Neural progenitor cell (in vitro differentiated cells): Measurements from ENCODE around the gene SAMD4A. TPM values are rescaled to one million over a fixed set of nuclear protein-coding genes. Genes with fewer than 3 reads are reported as not detected.

Experiments used
- DNase-seq: peaks from one replicate; pipeline ENCODE4 v3.0.0-alpha.2; 2016; ENCODE audit warnings: low spot score
- H2AFZ ChIP-seq: fragments of 200-600 bp; sonication (generic); replicated peaks from 2 replicates; pipeline ENCODE4 v1.6.1; 2016; ENCODE audit warnings: antibody characterized with exemption
- H3F3A ChIP-seq: fragments of 200-600 bp; sonication (generic); 2 replicates; pipeline ENCODE4 v1.6.1; 2016; ENCODE audit warnings: antibody characterized with exemption, low read depth
- H3K27ac ChIP-seq: fragments of 200-600 bp; sonication (generic); 2 replicates; pipeline ENCODE4 v1.5.1; 2016; ENCODE audit warnings: mild to moderate bottlenecking
- H3K27me3 ChIP-seq: fragments of 200-600 bp; sonication (generic); 2 replicates; pipeline ENCODE4 v1.6.1; 2016; ENCODE audit warnings: mild to moderate bottlenecking, moderate library complexity
- H3K36me3 ChIP-seq: fragments of 200-600 bp; sonication (generic); 2 replicates; pipeline ENCODE4 v1.5.1; 2016
- H3K4me1 ChIP-seq: fragments of 200-600 bp; sonication (generic); 2 replicates; pipeline ENCODE4 v1.6.1; 2016; ENCODE audit warnings: mixed run types
- H3K4me2 ChIP-seq: fragments of 200-600 bp; sonication (generic); 2 replicates; pipeline ENCODE4 v1.6.1; 2016
- H3K4me3 ChIP-seq: fragments of 200-600 bp; sonication (generic); 2 replicates; pipeline ENCODE4 v1.5.1; 2016
- H3K79me2 ChIP-seq: fragments of 200-600 bp; sonication (generic); 2 replicates; pipeline ENCODE4 v1.6.1; 2016; ENCODE audit warnings: low read depth
- H3K9ac ChIP-seq: fragments of 200-600 bp; sonication (generic); 2 replicates; pipeline ENCODE4 v1.6.1; 2016
- H3K9me3 ChIP-seq: fragments of 200-600 bp; sonication (generic); 2 replicates; pipeline ENCODE4 v1.5.1; 2016; ENCODE audit warnings: low read depth
- H4K20me1 ChIP-seq: fragments of 200-600 bp; sonication (generic); 2 replicates; pipeline ENCODE4 v1.6.1; 2016; ENCODE audit warnings: low read depth
- H3K27ac Mint-ChIP-seq: 3 replicates; pipeline ENCODE4 v1.8.0; 2021; ENCODE audit warnings: mixed read lengths
- H3K27me3 Mint-ChIP-seq: 2 replicates; pipeline ENCODE4 v1.8.0; 2022; ENCODE audit warnings: low read depth, mild to moderate bottlenecking, inconsistent platforms, moderate library complexity, mixed read lengths; ENCODE audit not compliant: insufficient read depth
- H3K36me3 Mint-ChIP-seq: 3 replicates; pipeline ENCODE4 v1.8.0; 2021; ENCODE audit warnings: mixed read lengths
- H3K4me1 Mint-ChIP-seq: 3 replicates; pipeline ENCODE4 v1.8.0; 2021; ENCODE audit warnings: mixed read lengths
- H3K4me3 Mint-ChIP-seq: 3 replicates; pipeline ENCODE4 v1.8.0; 2021; ENCODE audit warnings: mild to moderate bottlenecking, moderate library complexity, mixed read lengths
- H3K9me3 Mint-ChIP-seq: 3 replicates; pipeline ENCODE4 v1.8.0; 2020; ENCODE audit warnings: mixed read lengths
- EZH2 ChIP-seq: fragments of 200-600 bp; sonication (generic); IDR thresholded peaks from 2 replicates; pipeline ENCODE4 v1.6.1; 2017; ENCODE audit warnings: antibody characterized with exemption, mild to moderate bottlenecking, moderate library complexity
- EZH2phosphoT487 ChIP-seq: fragments of 200-600 bp; sonication (generic); IDR thresholded peaks from 2 replicates; pipeline ENCODE4 v1.6.1; 2017; ENCODE audit warnings: antibody characterized with exemption
- total RNA-seq: library from RNA; depleted of rRNA; stranded (reverse); fragments of >200 nt; gene quantifications from 2 replicates; pipeline ENCODE4 v1.2.3, GENCODE V29; 2015; ENCODE audit warnings: low replicate concordance
- TF ChIP-seq, protein P1 (sequence below): fragments of 200-600 bp; sonication (generic); IDR thresholded peaks from 2 replicates; pipeline ENCODE4 v1.5.1; 2017; ENCODE audit warnings: antibody characterized with exemption, mild to moderate bottlenecking

Gene SAMD4A
- total RNA-seq, 1 donor from 2014 or later, result 4.3 TPM

- DNase-seq, result peak; percentile 65
Measured at GRCh38 chr14:54652188-54652587, 85.3 kb downstream of the SAMD4A start.

GRCh38 chr14:54652605-54653052 is 85.7 kb downstream of the SAMD4A start:
- H3K27ac ChIP-seq, result no peak overlapping the region
- H3K27ac Mint-ChIP-seq, result peak overlapping the region; percentile 2

More at GRCh38 chr14:54652188-54652587, 85.3 kb downstream of the SAMD4A start:
- H3K36me3 ChIP-seq, result no peaks in the 10 kb centered on the region
- peaks cover 6% of the 10 kb centered on the region for H3F3A ChIP-seq
- H3K4me1 ChIP-seq, result peaks cover 54% of the 10 kb centered on the region
- H3K27me3 ChIP-seq, result no peaks in the 10 kb centered on the region
- no peak for TF ChIP-seq EZH2
- TF ChIP-seq EZH2phosphoT487, result no peak
- TF ChIP-seq, protein P1, sequence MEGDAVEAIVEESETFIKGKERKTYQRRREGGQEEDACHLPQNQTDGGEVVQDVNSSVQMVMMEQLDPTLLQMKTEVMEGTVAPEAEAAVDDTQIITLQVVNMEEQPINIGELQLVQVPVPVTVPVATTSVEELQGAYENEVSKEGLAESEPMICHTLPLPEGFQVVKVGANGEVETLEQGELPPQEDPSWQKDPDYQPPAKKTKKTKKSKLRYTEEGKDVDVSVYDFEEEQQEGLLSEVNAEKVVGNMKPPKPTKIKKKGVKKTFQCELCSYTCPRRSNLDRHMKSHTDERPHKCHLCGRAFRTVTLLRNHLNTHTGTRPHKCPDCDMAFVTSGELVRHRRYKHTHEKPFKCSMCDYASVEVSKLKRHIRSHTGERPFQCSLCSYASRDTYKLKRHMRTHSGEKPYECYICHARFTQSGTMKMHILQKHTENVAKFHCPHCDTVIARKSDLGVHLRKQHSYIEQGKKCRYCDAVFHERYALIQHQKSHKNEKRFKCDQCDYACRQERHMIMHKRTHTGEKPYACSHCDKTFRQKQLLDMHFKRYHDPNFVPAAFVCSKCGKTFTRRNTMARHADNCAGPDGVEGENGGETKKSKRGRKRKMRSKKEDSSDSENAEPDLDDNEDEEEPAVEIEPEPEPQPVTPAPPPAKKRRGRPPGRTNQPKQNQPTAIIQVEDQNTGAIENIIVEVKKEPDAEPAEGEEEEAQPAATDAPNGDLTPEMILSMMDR, result no peak
- no peaks in the 10 kb centered on the region for H3K79me2 ChIP-seq
- H3K27ac Mint-ChIP-seq, result no peak overlapping the region
- no peak overlapping the region for H3K9ac ChIP-seq
- peaks cover 42% of the 10 kb centered on the region for H3K4me1 Mint-ChIP-seq
- H2AFZ ChIP-seq, result no peak overlapping the region
- no peaks in the 10 kb centered on the region for H3K36me3 Mint-ChIP-seq
- no peak overlapping the region for H3K27ac ChIP-seq
- no peak overlapping the region for H3K4me3 ChIP-seq
- H4K20me1 ChIP-seq, result no peaks in the 10 kb centered on the region
- H3K9me3 ChIP-seq, result no peaks in the 10 kb centered on the region
- H3K4me2 ChIP-seq, result no peak overlapping the region
- H3K4me3 Mint-ChIP-seq, result no peak overlapping the region
- peaks cover 3% of the 10 kb centered on the region for H3K9me3 Mint-ChIP-seq
- no peaks in the 10 kb centered on the region for H3K27me3 Mint-ChIP-seq

GRCh38 chr14:54653712-54654469 is 87.0 kb downstream of the SAMD4A start:
- no peak overlapping the region for H3K4me2 ChIP-seq
- H4K20me1 ChIP-seq, result no peaks in the 10 kb centered on the region
- H3K27me3 Mint-ChIP-seq, result no peaks in the 10 kb centered on the region
- no peaks in the 10 kb centered on the region for H3K36me3 Mint-ChIP-seq
- no peaks in the 10 kb centered on the region for H3K36me3 ChIP-seq
- peak overlapping the region; percentile 75 for H3K27ac Mint-ChIP-seq
- peak; percentile 42 for DNase-seq
- no peak overlapping the region for H2AFZ ChIP-seq
- no peak overlapping the region for H3K27ac ChIP-seq
- H3K4me1 Mint-ChIP-seq, result peaks cover 42% of the 10 kb centered on the region
- H3K9me3 ChIP-seq, result no peaks in the 10 kb centered on the region
- no peak overlapping the region for H3K9ac ChIP-seq
- H3K79me2 ChIP-seq, result no peaks in the 10 kb centered on the region
- H3K4me1 ChIP-seq, result peaks cover 42% of the 10 kb centered on the region
- no peak overlapping the region for H3K4me3 ChIP-seq
- no peak overlapping the region for H3K4me3 Mint-ChIP-seq
- no peaks in the 10 kb centered on the region for H3K27me3 ChIP-seq
- TF ChIP-seq EZH2phosphoT487 (no peak), EZH2 (no peak)
- TF ChIP-seq, protein P1, result no peak
- peaks cover 6% of the 10 kb centered on the region for H3F3A ChIP-seq
- peaks cover 3% of the 10 kb centered on the region for H3K9me3 Mint-ChIP-seq

More at GRCh38 chr14:54652605-54653052, 85.7 kb downstream of the SAMD4A start:
- H3K36me3 ChIP-seq, result no peaks in the 10 kb centered on the region
- no peak overlapping the region for H3K9ac ChIP-seq
- H3K4me2 ChIP-seq, result no peak overlapping the region
- peaks cover 51% of the 10 kb centered on the region for H3K4me1 ChIP-seq
- DNase-seq, result no peak
- H3K79me2 ChIP-seq, result no peaks in the 10 kb centered on the region
- Mint-ChIP-seq H3K36me3 (no peaks in the 10 kb centered on the region), H3K9me3 (peaks cover 3% of the 10 kb centered on the region), H3K27me3 (no peaks in the 10 kb centered on the region), H3K4me1 (peaks cover 42% of the 10 kb centered on the region), H3K4me3 (no peak overlapping the region)
- H3F3A ChIP-seq, result peaks cover 6% of the 10 kb centered on the region
- H4K20me1 ChIP-seq, result no peaks in the 10 kb centered on the region
- TF ChIP-seq, protein P1, result no peak
- TF ChIP-seq EZH2phosphoT487 (no peak), EZH2 (no peak)
- no peak overlapping the region for H3K4me3 ChIP-seq
- no peak overlapping the region for H2AFZ ChIP-seq
- no peaks in the 10 kb centered on the region for H3K9me3 ChIP-seq
- H3K27me3 ChIP-seq, result no peaks in the 10 kb centered on the region
